AG08395 (cell line): ENCODE measurements around the gene DEFB126.
"Not testable (repeated sequence)": the region's sequence is repeated elsewhere in the genome, so short reads cannot be mapped to it uniquely, and the experiment has no call there.

Experiments used
- DNase-seq: peaks from one replicate; pipeline ENCODE4 v3.0.0; 2012; ENCODE audit warnings: mixed read lengths, low spot score

The DEFB126 gene

GRCh38 chr20:142290-142689, at the start of gene DEFB126:
Gene DEFB126 (plus strand): TSS chr20:142590. CDS start chr20:142629, 39 bp downstream.
- no peak for DNase-seq

DNA sequence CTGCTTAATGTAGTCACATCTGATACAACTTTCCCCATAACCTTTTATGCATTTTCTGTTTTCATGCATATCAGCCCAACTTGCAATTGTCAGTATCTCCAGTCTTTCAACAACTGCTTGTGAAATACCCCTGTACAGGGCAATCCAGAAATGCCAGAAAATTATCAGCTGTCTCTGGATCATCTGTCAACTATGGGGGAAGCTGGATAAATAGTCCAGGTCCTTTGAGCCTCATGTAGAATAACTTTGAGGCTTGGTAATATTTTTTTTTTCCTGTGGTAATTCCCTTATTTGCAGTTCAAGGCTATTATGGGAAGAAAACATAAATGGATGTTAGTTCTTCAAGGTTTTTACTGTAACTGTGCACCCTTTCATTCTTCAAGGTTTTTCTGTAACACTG, 48.7 kb upstream of the DEFB126 start:
- DNase-seq = no peak

DNA sequence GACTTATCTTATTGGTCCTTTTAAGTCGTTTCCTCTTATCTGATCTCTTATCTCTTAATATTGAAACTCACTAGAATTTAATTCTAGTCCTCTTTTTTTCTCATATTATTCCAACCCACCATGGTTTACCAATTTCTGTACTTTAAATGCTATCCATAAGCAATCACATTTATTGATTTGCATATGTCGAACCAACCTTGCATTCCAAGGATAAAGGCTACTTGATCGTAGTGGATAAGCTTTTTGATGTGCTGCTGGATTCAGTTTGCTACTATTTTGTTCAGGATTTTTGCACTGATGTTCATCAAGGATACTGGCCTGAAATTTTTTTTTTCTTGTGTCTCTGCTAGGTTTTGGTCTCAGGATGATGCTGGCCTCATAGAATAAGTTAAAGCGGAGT, 47.2 kb upstream of the DEFB126 start:
- no peak for DNase-seq

GRCh38 chr20:97691-98090, 44.7 kb upstream of the DEFB126 start:
- not testable (repeated sequence) for DNase-seq

- DNase-seq = no peak
These were observed 40.4 kb upstream of the DEFB126 start for GRCh38 chr20:101975-102374.

GRCh38 chr20:103456-103855, 38.9 kb upstream of the DEFB126 start:
- DNase-seq = no peak

GRCh38 chr20:112396-112795, 30.0 kb upstream of the DEFB126 start:
- no peak for DNase-seq

DNA sequence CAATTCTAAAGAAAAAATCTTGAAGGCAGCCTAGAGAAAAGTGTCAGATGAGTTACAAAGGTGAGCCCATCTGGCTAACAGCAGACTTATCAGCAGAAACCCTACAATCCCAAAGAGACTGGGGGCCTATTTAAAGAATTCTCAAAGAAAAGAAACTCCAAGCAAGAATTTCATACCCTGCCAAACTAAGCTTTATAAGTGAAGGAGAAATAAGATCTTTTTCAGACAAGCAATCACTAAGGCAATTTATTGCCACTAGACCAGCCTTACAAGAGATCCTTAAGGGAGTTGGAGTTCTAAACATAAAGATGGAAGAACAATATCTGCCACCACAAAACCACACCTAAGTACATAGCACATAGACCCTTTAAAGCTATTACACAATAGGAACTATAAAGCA, 24.9 kb upstream of the DEFB126 start:
- no peak for DNase-seq

DNA sequence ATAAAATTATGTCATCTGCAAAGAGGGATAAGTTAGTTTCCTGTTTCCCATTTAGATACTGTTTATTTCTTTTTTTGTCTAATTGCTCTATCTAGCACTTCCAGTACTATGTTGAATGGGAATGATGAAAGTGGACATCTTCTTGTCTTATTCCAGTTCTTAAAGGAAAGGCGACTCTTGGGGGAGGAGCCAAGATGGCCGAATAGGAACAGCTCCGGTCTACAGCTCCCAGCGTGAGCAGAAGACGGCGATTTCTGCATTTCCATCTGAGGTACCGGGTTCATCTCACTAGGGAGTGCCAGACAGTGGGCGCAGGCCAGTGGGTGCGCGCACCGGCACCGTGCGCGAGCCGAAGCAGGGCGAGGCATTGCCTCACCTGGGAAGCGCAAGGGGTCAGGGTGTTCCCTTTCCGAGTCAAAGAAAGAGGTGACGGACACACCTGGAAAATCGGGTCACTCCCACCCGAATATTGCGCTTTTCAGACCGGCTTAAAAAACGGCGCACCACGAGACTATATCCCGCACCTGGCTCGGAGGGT, 12.5 kb upstream of the DEFB126 start:
- DNase-seq = not testable (repeated sequence)

DNA sequence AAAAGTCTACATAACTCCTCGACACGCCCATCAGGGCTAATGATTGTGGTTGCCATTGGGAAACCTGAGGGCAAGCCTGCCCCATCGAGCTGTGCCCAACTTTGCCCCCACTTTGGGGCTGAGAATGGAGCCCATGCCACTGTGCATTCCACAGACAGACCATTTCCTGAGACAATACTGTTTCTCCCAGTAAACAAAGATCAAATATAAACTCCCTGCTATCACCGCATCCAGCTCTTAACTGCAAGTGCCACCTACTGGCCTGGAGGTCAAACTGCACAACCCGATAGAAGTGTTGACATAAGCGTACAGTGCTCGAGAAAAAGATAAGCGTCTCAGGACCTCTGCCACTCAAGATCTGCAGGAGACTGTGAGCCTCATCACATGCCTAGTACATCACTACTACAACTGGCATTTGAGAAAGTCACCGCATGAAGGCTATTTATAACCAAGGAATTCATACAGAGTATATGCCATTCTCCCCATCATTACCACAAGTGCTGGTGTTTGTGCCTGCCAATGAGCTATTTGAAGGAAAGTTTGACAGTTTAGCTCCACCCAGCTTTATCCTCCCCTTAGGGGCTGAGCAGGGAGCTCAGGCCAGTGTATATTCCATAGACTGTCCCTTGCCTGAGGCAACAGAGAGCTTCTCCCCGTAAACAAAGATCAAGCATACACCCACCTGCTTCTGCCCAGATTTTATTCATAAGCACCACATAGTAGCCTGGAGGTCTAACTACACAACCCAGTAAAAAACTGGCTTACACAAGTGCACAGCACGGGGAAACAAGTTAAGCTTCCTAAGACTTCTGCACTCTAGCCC, 4.5 kb upstream of the DEFB126 start:
- DNase-seq = no peak

DNA sequence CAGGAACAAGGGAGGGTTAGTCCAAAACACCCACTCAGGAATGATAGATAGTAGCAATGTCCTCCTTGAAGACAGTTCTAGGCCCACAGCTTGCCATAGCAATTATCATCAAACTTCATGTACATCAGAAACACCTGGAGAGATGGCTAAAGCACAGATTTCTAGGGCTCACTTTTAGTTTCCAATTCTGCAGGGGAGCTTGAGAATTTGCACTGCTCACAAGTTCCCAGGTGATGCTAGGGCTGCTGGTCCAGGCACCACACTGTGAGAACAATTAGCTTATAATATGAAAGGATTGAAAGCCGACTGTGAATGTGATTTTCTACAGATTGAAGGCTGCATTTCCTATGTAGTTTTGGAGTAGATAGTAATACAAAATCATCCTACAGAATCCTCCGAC, 3.5 kb downstream of the DEFB126 start:
- DNase-seq = no peak

GRCh38 chr20:152131-152530, 9.7 kb downstream of the DEFB126 start:
- no peak for DNase-seq

DNA sequence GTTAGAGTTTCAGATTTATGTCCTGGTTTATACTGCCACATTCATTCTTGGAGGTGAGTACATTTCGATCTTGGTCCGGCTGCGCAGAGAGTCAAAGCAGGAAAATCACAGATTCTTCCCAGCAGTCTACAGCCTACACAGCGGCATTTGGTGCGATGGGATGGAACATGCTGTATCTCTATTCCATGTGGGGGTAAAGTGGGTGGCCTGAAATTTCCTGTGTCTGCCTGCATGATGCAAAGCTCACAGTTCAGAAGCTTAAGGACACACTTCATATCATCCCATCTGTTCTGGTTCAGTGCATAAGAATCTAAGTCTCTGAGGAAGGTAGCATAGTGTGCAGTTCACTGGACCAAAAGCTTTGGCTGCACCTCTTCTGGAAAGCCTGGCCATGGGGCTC, 14.8 kb downstream of the DEFB126 start, which contains the start of gene DEFB127:
TSS of gene DEFB127 (plus strand) at position 301 of the 400 bp plus-strand sequence. CDS start at position 392, 91 bp downstream.
- no peak for DNase-seq

- no peak for DNase-seq
These were observed 22.2 kb downstream of the DEFB126 start for GRCh38 chr20:164618-165017.

- no peak for DNase-seq
These were observed 26.5 kb downstream of the DEFB126 start for GRCh38 chr20:168876-169275.

- no peak for DNase-seq
These were observed 41.9 kb downstream of the DEFB126 start for GRCh38 chr20:184288-184687.

DNA sequence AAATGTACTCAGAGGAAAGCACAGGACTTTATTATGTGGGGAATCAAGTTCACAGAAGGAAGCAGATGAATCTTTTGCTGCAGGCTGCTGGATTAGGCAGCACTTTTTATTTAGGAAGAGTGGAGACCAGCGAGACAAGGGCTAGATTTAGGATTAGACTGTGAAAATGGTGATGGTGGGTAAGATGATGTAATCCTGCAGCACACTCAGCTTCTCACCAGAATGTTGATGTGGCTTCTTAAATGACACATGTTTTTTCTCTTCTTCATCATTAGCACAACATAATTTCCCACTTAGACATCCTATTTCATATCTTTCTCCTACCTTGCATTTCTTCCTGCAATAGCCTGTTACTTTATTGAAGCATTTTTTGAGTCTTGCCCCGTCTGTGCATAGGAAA, 45.3 kb downstream of the DEFB126 start:
- DNase-seq = no peak

DNA sequence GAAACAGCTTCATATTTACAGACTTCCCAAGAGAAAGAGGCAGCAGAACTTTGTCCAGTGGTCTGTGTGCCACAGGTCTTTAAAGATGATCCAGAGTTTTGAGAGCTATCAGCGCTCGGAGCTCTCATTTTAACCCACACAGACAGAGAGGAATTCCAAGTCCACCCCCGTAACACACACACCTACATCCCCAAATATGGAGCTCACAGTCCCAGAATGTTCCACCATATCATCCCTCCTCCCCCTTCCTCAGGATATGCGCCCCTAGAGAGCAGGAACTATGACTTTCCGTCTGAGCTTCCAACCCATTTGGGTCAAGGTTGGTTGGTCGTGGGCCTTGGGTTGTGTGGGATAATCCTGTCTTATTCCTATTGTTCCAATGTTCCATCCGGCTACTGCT, 47.2 kb downstream of the DEFB126 start, which contains the start of gene DEFB128:
TSS of gene DEFB128 (minus strand) at position 101 of the 400 bp plus-strand sequence. CDS start at position 13, 88 bp downstream.
- no peak for DNase-seq
